Measurements from ENCODE around the gene SLC4A7. TPM values are rescaled to one million over a fixed set of nuclear protein-coding genes. Genes with fewer than 3 reads are reported as not detected.
"Not testable (repeated sequence)": the region's sequence is repeated elsewhere in the genome, so short reads cannot be mapped to it uniquely, and the experiment has no call there.

Gene SLC4A7
- total RNA-seq, 2 experiments from 2014 or later = 25.9 to 31.9 TPM

DNA sequence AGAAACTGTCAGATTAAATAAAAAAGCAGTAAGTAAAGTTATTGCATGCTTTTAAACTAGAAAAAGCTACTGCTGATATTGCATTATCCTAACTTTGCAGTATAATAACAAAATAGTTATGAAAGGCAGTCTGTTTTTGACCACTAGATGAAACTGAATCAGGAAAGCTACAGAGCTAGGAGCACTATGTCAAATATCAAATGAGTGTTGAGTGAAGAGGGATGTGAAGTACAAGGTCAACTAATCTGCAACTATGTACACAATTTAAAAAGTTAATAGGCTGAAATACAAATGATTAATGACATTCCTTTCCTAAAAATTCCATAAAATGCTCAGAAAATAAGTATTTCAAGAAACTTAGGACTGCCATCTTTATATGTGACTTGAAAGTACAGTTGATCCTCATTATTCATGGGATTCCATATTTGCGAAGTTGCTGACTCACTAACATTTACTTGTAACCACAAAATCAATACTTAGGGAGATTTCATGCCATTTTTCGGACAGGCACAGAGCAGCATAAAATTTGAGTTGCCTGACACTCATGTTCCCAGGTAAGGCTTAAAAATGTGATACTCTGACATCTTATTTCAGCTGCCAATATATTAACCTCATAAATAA is 34.5 kb downstream of the SLC4A7 start:
- DNase-seq (ENCODE audit: low spot score) = no peak
- no peak overlapping the region for H3K27ac ChIP-seq (ENCODE audit: low read depth, low read length, poor library complexity, severe bottlenecking)
- no peak overlapping the region for H3K4me3 ChIP-seq (ENCODE audit: low read depth, low read length, poor library complexity, severe bottlenecking)
- H3K36me3 ChIP-seq (ENCODE audit: insufficient read depth, low read length) = no peaks in the 10 kb centered on the region; the same call in 1 of the 2 replicates
- no peaks in the 10 kb centered on the region for H3K9me3 ChIP-seq (ENCODE audit: low read length)
- CTCF ChIA-PET (ENCODE audit: unreplicated experiment) = no interaction called here
- BruUV-seq (replicated peaks) = no TSS peak
- no peaks in the 10 kb centered on the region for H3K4me1 ChIP-seq (ENCODE audit: insufficient read depth, low read length, poor library complexity, severe bottlenecking)
- no peaks in the 10 kb centered on the region for H3K9me2 ChIP-seq (ENCODE audit: insufficient read depth, low read length)
- H4K20me1 ChIP-seq (ENCODE audit: insufficient read depth, low read length) = no peaks in the 10 kb centered on the region
- H3K4me2 ChIP-seq (ENCODE audit: low read length) = no peak overlapping the region
- H3K79me2 ChIP-seq (ENCODE audit: insufficient read depth, low read depth, low read length) = no peaks in the 10 kb centered on the region
- no peak overlapping the region for H2AFZ ChIP-seq (ENCODE audit: low read length)
- no peak for TF ChIP-seq EZH2phosphoT487 (IDR thresholded peaks at IDR 0.05; ENCODE audit: borderline replicate concordance, low read depth, low read length)
- TF ChIP-seq, protein P1, sequence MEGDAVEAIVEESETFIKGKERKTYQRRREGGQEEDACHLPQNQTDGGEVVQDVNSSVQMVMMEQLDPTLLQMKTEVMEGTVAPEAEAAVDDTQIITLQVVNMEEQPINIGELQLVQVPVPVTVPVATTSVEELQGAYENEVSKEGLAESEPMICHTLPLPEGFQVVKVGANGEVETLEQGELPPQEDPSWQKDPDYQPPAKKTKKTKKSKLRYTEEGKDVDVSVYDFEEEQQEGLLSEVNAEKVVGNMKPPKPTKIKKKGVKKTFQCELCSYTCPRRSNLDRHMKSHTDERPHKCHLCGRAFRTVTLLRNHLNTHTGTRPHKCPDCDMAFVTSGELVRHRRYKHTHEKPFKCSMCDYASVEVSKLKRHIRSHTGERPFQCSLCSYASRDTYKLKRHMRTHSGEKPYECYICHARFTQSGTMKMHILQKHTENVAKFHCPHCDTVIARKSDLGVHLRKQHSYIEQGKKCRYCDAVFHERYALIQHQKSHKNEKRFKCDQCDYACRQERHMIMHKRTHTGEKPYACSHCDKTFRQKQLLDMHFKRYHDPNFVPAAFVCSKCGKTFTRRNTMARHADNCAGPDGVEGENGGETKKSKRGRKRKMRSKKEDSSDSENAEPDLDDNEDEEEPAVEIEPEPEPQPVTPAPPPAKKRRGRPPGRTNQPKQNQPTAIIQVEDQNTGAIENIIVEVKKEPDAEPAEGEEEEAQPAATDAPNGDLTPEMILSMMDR (conservative IDR thresholded peaks at IDR 0.05; ENCODE audit: low read length) = no peak
- intact Hi-C loops (cut with micrococcal nuclease; ENCODE audit: unreplicated experiment) = no loop called here
- POLR2A ChIA-PET = interaction anchor here (2.0 kb wide), 1 partner anchor 9 kb away, joined by 4 read pairs; no protein-coding TSS in a partner anchor

DNA sequence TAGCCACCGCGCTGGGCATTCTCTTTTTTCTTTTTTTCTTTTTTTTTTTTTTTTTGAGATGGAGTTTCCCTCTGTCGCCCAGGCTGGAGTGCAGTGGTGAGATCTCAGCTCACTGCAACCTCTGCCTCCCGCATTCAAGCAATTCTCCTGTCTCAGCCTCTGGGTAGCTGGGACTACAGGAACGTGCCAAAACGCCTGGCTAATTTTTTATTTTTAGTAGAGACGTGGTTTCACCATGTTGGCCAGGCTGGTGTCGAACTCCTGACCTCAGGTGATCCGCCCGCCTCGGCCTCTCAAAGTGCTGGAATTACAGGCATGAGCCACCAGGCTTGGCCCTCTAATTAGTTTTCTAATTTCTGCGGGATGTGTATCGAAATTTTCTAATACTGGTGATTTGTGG is 41.2 kb downstream of the SLC4A7 start:
- H3K4me1 ChIP-seq (ENCODE audit: insufficient read depth, low read length, poor library complexity, severe bottlenecking); POLR2A ChIA-PET; intact Hi-C loops (cut with micrococcal nuclease; ENCODE audit: unreplicated experiment); H3K79me2 ChIP-seq (ENCODE audit: insufficient read depth, low read depth, low read length); H3K9me3 ChIP-seq (ENCODE audit: low read length); H3K4me3 ChIP-seq (ENCODE audit: low read depth, low read length, poor library complexity, severe bottlenecking); H3K27ac ChIP-seq (ENCODE audit: low read depth, low read length, poor library complexity, severe bottlenecking); H4K20me1 ChIP-seq (ENCODE audit: insufficient read depth, low read length); BruUV-seq (replicated peaks); H3K9me2 ChIP-seq (ENCODE audit: insufficient read depth, low read length); CTCF ChIA-PET (ENCODE audit: unreplicated experiment); H3K4me2 ChIP-seq (ENCODE audit: low read length); H2AFZ ChIP-seq (ENCODE audit: low read length); DNase-seq (ENCODE audit: low spot score): not testable (repeated sequence)
- peaks cover 17% of the 10 kb centered on the region for H3K36me3 ChIP-seq (ENCODE audit: insufficient read depth, low read length)

DNA sequence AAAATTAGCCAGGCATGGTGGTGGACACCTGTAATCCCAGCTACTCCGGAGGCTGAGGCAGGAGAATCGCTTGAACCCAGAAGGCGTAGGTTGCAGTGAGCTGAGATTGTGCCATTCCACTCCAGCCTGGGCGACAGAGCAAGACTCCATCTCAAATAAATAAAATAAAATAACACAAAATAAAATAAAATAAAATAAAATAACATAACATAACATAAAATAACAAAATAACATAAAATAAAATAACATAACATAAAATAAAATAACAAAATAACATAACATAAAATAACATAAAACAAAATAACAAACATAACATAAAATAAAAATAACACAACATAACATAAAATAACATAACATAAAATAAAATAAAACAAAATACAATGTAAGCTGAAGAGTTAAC is 45.8 kb downstream of the SLC4A7 start:
- H3K4me2 ChIP-seq (ENCODE audit: low read length); DNase-seq (ENCODE audit: low spot score); BruUV-seq (replicated peaks); intact Hi-C loops (cut with micrococcal nuclease; ENCODE audit: unreplicated experiment); H3K79me2 ChIP-seq (ENCODE audit: insufficient read depth, low read depth, low read length); H3K27ac ChIP-seq (ENCODE audit: low read depth, low read length, poor library complexity, severe bottlenecking); H4K20me1 ChIP-seq (ENCODE audit: insufficient read depth, low read length); CTCF ChIA-PET (ENCODE audit: unreplicated experiment); H3K9me2 ChIP-seq (ENCODE audit: insufficient read depth, low read length); H3K4me3 ChIP-seq (ENCODE audit: low read depth, low read length, poor library complexity, severe bottlenecking); H3K9me3 ChIP-seq (ENCODE audit: low read length); H2AFZ ChIP-seq (ENCODE audit: low read length); H3K4me1 ChIP-seq (ENCODE audit: insufficient read depth, low read length, poor library complexity, severe bottlenecking): not testable (repeated sequence)
- peaks cover 36% of the 10 kb centered on the region for H3K36me3 ChIP-seq (ENCODE audit: insufficient read depth, low read length)
- POLR2A ChIA-PET = interaction anchor here (1.8 kb wide), 1 partner anchor 10 kb away, joined by 6 read pairs; no protein-coding TSS in a partner anchor

DNA sequence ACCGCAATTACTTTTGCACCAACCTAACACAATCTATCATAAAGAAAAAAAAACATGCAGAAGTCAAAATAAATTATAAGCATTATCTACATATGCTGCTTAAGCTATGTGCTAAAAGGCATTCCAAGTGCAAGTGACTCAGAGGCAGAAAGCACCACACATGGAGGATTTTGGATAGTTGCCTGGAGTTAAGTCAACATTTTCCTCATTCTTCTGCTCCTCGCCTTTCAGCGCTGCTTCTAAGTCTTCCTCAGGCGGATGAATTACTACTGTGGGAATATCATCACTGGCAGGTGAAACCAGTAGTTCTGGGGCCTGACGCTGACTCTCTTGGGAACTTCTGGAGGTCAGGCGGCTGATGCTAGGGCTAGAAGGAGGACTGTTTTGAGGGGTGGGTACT is 53.1 kb downstream of the SLC4A7 start:
- Histone ChIP-seq H3K4me2 (ENCODE audit: low read length) (no peak overlapping the region), H3K4me1 (ENCODE audit: insufficient read depth, low read length, poor library complexity, severe bottlenecking) (no peaks in the 10 kb centered on the region), H3K9me3 (ENCODE audit: low read length) (no peaks in the 10 kb centered on the region), H2AFZ (ENCODE audit: low read length) (no peak overlapping the region), H3K36me3 (ENCODE audit: insufficient read depth, low read length) (peaks cover 39% of the 10 kb centered on the region), H4K20me1 (ENCODE audit: insufficient read depth, low read length) (no peaks in the 10 kb centered on the region), H3K27ac (ENCODE audit: low read depth, low read length, poor library complexity, severe bottlenecking) (no peak overlapping the region), H3K4me3 (ENCODE audit: low read depth, low read length, poor library complexity, severe bottlenecking) (no peak overlapping the region), H3K79me2 (ENCODE audit: insufficient read depth, low read depth, low read length) (no peaks in the 10 kb centered on the region), H3K9me2 (ENCODE audit: insufficient read depth, low read length) (no peaks in the 10 kb centered on the region)
- DNase-seq (ENCODE audit: low spot score) = no peak
- ChIA-PET CTCF (ENCODE audit: unreplicated experiment) (no interaction called here), POLR2A (interaction anchor here (0.6 kb wide), 1 partner anchor 71 kb away, joined by 4 read pairs; no protein-coding TSS in a partner anchor)
- intact Hi-C loops (cut with micrococcal nuclease; ENCODE audit: unreplicated experiment) = no loop called here
- TF ChIP-seq EZH2phosphoT487 (IDR thresholded peaks at IDR 0.05; ENCODE audit: borderline replicate concordance, low read depth, low read length) = no peak
- TF ChIP-seq, protein P1 (conservative IDR thresholded peaks at IDR 0.05; ENCODE audit: low read length) = no peak
- no TSS peak for BruUV-seq (replicated peaks)
